Measurements from ENCODE around the gene NOG.

NOG gene

DNA sequence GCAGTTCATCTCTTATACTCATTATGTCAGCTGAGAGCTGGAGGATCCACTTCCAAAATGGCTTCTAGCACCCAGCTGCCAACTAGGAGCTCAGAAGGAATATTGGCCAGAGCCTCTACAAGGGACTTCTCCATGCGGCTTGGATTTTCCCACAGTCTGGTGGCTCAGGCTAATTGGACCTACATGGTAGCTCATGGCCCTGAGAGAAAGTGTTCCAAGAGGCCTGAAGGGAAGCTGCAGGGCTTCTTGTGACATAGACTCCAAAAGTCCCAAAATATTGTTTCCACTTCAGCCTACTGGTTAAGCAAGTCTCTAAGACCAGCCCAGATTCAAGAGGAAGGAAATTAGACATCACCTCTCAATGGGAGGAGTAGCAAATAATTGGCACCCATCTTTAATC is 6.8 kb downstream of the NOG start:
- DNase-seq (ENCODE audit: low read depth): no peak
- TF ChIP-seq, protein P1, sequence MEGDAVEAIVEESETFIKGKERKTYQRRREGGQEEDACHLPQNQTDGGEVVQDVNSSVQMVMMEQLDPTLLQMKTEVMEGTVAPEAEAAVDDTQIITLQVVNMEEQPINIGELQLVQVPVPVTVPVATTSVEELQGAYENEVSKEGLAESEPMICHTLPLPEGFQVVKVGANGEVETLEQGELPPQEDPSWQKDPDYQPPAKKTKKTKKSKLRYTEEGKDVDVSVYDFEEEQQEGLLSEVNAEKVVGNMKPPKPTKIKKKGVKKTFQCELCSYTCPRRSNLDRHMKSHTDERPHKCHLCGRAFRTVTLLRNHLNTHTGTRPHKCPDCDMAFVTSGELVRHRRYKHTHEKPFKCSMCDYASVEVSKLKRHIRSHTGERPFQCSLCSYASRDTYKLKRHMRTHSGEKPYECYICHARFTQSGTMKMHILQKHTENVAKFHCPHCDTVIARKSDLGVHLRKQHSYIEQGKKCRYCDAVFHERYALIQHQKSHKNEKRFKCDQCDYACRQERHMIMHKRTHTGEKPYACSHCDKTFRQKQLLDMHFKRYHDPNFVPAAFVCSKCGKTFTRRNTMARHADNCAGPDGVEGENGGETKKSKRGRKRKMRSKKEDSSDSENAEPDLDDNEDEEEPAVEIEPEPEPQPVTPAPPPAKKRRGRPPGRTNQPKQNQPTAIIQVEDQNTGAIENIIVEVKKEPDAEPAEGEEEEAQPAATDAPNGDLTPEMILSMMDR (IDR thresholded peaks at IDR 0.05; ENCODE audit: control insufficient read depth, insufficient read depth, low read depth, low read length, missing control alignments): no peak
- H3K4me3 ChIP-seq (ENCODE audit: control insufficient read depth, low read depth, low read length): no peak overlapping the region

DNA sequence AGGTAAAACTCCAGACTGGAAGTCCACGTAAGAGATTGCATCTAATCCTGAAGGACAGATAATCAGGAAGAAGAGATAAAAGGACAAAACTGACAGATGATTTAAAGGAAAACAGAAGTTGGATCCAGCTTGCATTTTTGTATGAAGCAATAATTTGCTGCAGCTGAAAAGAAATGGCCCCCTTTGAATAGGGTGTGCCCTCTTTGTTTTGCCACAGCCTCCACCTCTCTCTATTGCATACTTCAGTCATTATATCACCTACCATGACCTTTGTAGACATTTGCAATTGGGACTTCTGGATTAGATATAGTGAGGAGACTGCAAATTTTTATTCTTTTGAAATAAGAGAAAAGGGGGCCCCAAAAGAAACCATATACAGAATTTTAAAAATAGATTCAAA is 8.1 kb downstream of the NOG start:
- no peak for DNase-seq (ENCODE audit: low read depth)
- TF ChIP-seq, protein P1 (IDR thresholded peaks at IDR 0.05; ENCODE audit: control insufficient read depth, insufficient read depth, low read depth, low read length, missing control alignments): no peak
- no peak overlapping the region for H3K4me3 ChIP-seq (ENCODE audit: control insufficient read depth, low read depth, low read length)

DNA sequence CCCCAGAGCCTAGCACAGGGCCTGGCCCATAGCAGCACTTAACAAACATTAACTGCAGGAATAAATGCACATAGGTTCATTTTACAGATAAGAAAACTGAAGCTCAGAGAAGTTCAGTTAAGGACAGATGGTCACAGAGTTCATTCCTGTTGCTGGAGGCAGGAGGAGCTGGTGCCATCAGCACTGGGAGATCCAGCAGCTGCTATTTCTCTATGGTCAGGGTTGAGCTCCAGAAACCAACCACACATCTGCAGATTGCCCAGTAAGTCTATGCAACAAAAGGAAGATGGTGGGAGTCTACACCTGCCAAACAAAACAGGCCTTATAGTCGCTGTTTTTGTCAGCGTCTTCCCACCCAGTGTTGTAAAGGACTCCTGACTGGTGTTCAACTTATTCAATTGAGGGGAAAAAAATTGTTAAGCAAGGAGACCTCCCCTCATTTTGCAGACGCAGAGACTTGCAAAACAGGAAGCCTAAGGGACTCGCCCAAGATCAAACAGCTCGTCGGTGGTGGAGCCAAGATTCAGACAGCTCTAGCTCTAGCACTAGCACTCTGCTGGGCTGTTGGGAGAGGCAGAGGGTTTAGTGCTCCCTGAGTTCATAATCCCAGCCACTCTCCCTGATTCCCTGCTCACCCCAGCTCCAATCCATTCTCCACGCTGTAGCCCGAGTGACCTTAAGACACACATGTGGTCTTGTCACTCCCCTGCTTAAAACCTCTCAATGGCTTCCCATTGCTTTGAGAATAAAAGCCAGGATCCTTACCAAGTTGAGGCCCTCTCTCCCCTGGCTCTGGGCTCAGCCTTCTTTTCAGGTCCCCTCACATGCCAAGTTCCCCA is 9.0 kb downstream of the NOG start:
- DNase-seq (ENCODE audit: low read depth): no peak
- TF ChIP-seq, protein P1 (IDR thresholded peaks at IDR 0.05; ENCODE audit: control insufficient read depth, insufficient read depth, low read depth, low read length, missing control alignments): no peak
- no peak overlapping the region for H3K4me3 ChIP-seq (ENCODE audit: control insufficient read depth, low read depth, low read length)

DNA sequence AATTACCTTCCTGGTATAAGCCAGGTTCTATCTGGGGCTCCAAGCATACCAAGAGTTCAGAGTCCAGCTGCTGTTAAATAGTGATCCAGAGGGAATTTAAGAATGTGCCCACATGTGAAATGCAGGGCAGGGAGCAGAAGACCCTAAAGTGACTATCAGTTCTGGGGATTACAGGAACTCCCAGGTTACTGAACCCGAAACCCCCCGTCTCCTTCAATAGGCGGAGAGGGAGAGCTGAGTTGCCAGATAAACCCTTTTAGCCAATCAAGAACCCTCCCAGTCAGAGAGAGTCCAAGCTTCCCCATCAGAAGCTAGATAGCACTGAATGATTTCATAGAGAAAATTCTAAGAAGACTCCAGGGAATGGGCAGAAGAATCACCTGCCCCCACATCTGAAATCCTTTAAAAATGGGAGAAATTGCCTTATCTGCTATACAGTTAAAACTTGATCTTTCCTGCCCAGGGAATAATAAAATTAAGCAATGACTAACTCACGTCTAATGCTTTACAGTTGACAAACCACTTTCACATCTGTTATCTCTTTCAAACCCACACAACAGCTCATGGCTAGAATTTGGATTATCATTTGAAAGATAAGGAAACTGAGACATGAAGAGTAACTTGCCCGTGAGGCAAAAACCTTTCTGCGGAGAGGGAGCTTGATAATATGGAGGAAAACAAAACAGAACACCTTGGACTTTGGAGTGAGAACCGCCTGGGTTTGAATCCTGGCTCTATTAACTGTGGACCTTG is 10.2 kb downstream of the NOG start:
- H3K4me3 ChIP-seq (ENCODE audit: control insufficient read depth, low read depth, low read length): no peak overlapping the region
- TF ChIP-seq, protein P1 (IDR thresholded peaks at IDR 0.05; ENCODE audit: control insufficient read depth, insufficient read depth, low read depth, low read length, missing control alignments): no peak
- DNase-seq (ENCODE audit: low read depth): no peak

DNA sequence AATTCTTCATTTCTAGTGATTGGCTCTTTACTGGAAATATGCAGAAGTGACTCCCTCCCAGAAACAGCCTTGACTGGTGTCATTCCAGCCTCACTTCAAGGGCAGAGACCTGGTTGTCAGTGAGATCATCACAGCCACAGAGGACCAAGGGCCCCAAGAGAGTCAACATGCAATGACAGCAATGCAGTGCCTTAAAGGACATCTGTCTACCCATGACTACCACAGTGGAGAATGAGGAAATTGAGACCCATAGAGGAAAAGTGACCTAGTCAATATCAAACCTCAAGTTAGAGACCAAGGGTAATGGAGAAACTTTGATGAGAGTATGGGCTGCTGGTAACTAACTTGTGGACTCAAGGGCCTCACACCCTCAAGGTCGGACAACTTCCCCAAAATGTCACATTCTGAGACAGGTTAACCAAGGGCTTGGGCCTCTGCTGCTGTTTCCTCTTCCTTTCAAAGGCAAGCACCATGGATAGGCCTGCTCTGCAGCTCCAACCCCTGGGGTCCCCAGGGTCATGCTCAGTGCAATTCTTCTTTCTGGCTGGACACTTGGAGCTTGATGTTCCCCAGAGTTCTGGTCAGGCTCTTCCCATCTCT is 11.3 kb downstream of the NOG start:
- no peak for DNase-seq (ENCODE audit: low read depth)
- no peak overlapping the region for H3K4me3 ChIP-seq (ENCODE audit: control insufficient read depth, low read depth, low read length)
- TF ChIP-seq, protein P1 (IDR thresholded peaks at IDR 0.05; ENCODE audit: control insufficient read depth, insufficient read depth, low read depth, low read length, missing control alignments): no peak

DNA sequence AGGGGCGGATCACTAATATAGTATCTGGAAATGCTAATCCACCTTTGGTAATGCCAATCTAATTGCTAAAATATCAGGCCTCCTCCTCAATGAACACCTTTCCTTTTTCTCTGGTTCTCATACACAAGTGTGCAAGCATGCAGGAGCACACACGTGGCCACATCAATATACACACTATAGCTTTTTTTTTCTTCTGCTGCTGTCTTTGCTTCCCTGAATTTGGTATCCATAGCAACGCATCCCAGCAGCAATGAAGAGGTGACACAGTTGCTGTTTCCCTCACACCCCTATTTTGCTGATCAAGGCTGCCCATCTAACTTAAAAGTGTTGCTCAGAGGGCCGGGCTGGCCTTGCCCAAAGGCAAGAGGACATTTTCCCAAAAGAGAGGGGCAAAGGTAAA is 15.4 kb downstream of the NOG start:
- TF ChIP-seq, protein P1 (IDR thresholded peaks at IDR 0.05; ENCODE audit: control insufficient read depth, insufficient read depth, low read depth, low read length, missing control alignments): no peak
- DNase-seq (ENCODE audit: low read depth): no peak

More for the DNA sequence above, 15.4 kb downstream of the NOG start:
- H3K4me3 ChIP-seq (ENCODE audit: control insufficient read depth, low read depth, low read length): no peak overlapping the region

Data from AG09309 (cell line).